Right renal pelvis (tissue), 4 donors: ENCODE measurements around the gene FRMD5. TPM values are rescaled to one million over a fixed set of nuclear protein-coding genes. Genes with fewer than 3 reads are reported as not detected.

Experiments
- DNase-seq, 4 donors: peaks; one replicate each; pipeline ENCODE4 v3.0.0-alpha.2; 2013; ENCODE audit warnings: low read depth in 4 of 4, low spot score in 3 of 4, missing footprints in 1 of 4
- polyA plus RNA-seq, 4 donors: library from polyadenylated mRNA; unstranded; fragments of 120-200 nt; gene quantifications; one replicate each; pipeline ENCODE4 v1.2.1, GENCODE V29; 2013; ENCODE audit not compliant: insufficient read length in 4 of 4

The FRMD5 gene
- polyA plus RNA-seq, 4 donors: 0.91 to 1.1 (median 0.99) TPM

DNA sequence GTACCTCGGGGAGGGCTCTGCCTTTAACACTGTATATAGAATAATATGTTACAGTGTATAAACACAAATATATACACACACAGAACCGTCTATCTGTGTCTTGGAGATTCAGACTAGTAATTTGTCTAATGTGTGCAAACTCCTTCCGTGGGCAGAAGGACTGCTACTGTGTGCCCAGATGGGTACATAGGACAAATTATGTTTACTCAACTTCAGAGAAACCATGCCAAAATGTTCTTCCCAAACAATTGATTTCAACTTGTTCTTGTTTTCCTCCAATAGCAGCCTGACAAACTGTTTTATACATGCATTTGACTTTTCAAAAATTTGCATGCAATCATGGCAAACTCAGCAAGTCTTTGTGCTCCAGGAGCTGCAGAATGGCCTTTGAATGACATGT, 97.5 kb downstream of the FRMD5 start:
- no peak for DNase-seq

DNA sequence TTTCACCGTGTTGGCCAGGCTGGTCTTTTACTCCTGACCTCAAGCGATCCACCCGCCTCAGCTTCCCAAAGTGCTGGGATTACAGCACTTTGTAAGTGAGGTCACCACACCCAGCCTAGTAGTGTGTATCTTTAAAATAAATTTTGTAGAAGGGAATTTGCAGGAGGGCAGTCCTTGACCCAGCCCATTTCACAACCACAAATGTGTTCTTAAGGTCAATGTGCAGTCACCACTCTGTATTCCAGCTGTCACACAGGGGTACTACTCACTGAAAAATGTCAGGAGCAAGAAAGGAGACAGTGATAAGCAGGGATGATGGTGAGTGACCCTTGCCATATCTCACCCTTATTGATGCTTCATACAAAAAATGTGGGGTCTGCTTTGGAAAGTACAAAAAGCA, 98.5 kb downstream of the FRMD5 start:
- DNase-seq: no peak

DNA sequence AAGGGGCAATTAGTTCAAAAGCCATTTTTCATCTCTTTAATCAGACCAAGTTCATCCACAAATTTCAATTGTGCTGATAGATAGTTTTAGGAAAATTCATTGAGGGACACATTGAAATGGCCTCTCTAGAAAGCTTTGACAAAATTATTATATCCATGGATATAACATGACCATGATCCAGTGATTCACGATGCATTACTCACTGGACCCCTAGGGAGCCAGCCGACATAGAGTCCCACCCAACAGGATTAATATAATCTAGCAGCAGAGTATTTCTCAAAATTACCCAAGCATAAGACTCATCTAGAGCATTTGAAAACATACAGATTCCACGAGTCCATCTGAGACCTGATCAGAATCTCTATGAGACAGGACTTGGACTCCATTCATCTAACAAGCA, 100.3 kb downstream of the FRMD5 start:
- no peak for DNase-seq

DNA sequence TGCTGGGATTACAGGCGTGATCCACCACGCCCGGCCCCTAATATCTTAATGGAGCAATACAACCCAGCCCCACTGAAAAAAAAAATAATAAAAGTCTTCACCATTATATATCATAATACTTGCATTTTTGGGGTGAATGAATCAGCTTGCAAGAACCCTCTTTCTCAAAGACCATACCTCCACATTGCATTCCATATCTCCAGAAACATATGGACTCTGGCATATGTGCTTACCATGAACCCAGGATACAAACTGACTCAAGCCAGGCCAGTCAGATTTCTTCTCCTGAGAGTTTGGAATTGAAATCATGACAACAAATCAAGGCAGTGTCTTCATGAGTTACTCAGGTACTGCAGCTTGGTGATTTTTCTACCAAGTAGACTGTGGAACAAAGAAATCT, 101.2 kb downstream of the FRMD5 start:
- DNase-seq: no peak

DNA sequence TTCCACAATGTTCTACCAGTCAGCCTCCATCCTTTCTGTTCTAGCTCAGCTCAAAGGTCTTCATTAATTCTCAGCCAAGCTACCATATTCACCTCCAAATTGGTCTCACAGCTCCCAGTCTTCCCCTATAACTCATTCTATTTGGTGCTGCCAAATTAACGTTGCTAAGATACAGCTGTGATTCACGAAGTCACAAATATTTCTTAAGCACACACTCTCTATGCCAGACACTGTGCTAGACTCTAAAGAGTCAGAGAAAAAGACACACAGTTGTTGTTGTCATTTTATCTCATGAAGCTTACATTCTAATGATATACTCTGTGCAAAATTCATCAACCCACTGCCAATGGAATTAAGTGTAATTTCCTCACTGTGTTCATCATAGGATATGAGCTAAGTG, 102.8 kb downstream of the FRMD5 start:
- no peak for DNase-seq

DNA sequence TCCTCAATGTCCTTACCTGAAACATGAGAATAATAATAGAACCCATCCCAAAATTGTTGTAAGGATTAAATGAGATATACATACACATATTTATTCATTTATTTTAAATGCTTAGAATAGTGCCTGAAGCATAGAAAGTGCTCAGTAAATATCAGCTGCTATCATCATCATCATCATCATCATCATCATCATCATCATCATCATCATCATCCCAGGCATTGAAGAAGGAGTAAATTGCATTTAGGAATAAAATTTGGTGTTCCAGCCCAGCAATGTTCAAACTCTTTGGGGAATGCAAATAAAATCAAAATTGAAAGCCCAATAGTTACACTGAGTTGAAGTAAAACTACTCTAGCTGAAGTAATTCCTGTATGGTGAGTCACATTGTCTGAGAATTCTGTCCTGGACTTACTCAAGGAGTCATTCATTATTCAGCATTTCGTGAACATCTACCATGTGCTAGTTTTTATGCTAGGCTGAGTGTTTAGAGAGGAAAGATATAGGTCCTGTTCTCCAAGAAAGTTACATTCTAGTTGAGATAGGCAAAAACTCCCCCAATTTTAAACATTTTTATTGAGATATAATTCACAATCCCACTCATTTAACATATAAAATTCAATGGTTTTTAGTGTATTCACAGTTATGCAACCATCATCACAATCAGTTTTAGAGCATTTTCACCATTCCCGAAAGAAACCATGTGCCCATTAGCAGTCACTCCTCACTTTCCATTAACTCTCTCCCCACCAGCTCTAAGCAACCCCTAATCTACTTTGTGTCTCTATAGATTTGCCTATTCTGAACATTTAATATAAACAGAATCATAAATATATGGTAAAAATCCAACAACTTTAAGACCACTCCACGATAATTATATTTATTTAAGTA, 107.2 kb downstream of the FRMD5 start:
- no peak for DNase-seq

DNA sequence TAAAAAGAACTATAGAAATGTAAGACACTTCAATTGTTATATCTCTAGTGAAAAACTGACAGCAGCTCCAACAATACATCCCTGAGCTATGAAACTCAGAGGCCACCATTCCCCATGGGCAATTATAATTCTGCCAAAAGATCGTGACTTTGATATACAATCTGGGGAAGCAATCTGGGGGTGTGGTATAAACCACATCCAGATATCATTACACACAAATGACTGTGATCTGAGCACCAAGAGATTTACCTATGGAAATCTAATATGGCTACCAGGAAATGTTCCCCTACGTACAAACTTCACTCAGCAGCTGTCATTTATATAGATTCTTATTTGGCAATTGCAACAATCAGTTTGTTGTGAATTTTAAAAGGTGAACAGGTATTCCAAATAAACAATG, 110.3 kb downstream of the FRMD5 start:
- DNase-seq: no peak

DNA sequence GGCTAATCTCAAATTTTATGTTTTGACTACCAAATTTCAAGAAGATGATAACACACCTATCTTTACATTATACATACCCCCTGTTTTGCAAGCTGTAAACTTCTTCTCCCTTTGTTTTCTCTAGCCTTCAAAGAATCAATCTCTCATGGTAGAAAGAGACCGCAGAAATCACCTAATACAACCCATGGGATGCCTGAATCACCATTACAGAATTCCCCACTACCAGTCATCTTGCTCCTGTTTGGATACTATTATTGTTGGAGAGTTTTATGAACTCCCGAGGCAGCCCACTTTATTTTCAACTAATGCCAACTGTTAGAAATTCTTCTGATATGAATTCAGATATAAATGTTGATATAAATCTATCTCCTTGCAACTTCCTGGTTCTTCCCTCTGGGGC, 110.9 kb downstream of the FRMD5 start:
- DNase-seq: no peak

DNA sequence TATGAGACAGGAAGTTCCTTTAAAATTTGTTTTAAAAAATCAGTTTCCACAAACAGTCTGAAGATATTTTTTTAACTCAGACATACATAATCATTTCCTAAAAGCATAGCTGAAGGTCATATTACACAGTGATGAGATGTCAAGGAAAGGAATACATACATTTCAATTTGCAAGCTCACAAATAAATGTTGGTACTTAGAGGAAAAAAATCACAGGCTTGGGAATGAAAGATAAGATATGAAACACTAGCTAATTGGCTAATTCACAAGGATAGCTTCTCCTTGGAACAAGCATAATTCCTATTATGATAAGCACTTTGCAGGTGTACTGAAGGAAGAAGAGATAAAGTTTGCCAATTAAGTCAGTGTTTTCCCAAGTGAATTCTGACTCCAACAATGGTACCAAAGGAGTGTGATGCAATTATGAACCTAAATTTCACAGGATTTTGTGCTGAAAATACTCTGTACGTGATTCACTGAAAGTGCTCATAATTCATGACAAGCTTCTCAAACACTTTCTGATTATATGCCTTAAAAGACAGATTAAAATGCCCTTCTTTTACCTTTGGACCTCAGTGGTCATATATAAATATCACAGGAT, 112.4 kb downstream of the FRMD5 start:
- no peak for DNase-seq

DNA sequence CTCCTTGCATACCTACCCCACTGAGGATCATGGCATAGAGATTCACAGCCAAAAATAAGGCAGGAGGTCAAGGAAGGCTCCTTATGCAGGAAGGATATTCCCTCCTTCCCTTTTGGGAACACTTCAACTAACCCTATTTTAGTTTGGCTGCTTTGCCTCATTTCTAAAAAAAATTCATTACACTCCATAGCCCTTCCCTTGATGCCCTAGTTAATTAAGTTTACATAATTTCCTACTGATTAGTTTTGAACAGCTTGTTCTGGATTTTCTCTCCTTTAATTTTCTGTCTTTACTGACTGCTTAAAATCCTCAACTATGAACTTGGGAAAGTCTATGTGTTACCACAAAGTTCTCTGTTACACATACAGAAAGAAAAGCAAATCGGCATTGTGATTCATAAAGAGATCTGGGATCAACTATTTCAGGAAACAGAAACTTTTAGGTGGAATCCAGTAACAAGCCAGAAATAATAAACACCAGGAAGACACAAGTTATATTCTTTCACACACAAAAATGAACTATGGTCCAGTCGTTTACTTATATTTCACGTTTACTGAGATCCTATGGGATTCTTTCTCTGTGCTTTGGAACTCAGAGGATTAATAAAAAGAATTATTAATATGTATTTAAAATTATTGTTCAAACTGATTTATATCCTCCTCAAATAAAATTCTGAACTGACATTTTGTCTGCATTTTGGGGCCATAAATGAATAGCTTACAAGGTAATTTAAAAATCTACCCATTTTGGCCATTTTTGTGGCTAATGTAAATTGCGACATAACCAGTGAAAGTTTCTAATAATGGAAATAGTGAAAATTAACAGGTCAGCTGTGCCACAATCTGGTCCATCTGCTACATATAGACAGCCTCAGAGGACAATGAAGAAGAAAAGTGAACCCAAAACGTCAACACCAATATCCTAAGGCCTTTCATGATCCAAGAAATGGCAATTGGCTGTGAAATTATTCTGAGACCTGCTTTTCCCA, 113.8 kb downstream of the FRMD5 start:
- no peak for DNase-seq

DNA sequence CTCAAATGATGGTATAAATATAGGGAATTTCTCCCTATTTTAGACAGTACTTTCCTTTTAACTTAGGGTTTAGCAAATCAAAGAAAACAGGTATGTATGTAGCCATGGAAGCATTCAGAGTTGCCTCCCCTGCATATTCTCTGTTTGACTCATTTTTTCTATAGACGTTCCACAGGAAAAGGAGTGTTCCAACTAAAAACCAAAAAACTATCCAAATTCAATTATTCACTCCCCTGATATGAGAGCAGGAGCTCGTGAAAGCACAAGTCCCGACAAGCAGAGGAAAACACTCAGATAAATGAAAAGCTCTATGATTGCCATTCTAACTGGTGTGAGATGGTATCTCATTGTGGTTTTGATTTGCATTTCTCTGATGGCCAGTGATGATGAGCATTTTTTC, 119.5 kb downstream of the FRMD5 start:
- no peak for DNase-seq

DNA sequence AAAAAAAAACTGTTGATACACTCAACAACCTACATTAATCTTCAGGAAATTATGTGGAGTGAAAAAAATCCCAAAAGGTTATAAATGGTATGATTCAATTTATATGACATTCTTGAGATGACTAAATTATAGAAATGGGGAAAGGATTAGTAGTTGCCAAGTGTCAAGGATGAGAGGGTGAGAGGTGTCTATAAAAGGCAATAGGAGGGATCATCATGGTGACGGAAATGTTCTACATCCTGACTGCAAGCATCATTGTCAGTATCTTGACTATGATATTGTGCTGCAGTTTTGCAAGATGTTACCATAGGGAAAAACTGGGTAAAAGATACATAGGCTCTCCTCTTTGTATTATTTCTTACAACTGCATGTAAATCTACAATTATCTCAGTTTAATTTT, 125.6 kb downstream of the FRMD5 start:
- no peak for DNase-seq

DNA sequence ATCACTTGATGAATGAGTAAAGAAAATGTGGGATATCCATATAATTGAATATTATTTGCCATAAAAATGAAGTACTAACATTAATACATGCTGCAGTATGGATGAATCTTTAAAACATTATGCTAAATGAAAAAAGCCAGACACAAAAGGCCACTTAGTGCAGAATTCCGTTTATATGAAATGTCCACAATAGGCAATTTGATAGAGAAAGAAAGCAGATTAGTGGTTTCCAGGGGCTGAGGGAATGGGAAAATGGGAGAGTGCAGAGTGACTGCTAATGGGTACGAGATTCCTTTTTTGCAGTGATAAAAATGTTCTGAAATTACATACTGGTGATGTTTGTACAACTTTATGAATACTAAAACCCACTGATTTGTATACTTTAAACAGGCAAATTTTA, 126.7 kb downstream of the FRMD5 start:
- no peak for DNase-seq

DNA sequence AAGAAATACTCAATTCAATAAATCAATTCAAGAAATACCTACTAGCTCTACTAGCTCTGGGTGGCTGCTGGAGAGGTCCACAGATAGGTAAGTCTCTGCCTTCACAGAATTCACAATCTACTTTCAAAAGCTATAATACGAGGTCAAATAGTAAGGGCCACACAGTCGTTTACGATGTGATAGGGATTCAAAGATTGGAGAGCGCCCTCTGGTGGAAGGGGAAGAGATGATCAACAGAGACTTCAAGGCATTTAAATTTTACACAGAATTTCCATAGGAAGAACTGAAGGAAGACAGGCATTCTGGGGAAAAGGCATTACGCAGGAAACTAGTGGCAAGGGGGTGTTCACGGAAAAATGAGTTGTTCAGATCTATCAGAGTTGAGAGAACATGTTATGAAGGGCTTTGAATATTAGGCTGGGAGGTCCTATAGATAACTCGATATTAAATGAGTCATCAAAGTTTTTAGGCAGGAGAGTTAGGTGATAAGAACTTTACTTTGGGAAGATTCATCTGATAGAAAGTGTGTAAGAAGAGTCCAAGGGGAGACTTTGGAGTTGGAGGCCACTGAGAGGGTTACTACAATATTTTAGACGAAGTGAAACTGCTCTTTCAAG, 128.8 kb downstream of the FRMD5 start:
- peak; percentile 3 to 27 (median 16) for DNase-seq

DNA sequence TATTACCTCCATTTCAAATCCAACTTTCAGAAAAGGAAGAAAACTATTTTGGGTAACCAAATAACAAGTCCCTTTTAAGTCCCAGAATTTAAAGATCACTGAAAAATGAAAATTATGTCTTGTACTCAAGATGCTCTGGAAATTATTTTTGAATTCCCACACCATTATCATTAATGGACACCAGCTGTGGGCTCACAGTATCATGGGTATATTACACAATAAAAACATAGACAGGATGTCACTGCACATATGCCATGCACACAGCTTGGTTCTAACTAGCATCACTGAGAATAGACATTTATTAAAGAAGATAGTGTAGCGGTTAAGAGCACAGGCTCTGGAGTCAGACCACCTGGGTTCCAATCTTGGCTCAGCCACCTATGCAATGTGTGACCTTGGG, 130.4 kb downstream of the FRMD5 start:
- no peak for DNase-seq

DNA sequence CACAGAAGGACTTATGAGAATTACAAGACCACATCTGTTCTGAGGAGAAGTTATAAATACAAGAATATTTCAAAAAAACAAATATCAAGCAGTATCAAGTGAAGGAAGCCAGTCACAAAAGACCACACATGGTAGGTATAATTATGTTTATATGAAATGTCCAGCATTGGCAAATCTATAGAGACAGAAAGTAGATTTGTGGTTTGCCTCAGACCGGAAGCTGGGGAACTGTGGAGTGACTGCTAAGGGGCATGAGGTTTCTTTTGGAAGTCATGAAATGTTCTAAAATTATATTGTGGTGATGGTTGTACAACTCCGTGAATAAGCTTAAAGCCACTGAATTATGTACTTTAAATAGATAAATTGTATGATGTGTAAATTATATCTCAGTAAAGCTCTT, 136.9 kb downstream of the FRMD5 start:
- DNase-seq: no peak

DNA sequence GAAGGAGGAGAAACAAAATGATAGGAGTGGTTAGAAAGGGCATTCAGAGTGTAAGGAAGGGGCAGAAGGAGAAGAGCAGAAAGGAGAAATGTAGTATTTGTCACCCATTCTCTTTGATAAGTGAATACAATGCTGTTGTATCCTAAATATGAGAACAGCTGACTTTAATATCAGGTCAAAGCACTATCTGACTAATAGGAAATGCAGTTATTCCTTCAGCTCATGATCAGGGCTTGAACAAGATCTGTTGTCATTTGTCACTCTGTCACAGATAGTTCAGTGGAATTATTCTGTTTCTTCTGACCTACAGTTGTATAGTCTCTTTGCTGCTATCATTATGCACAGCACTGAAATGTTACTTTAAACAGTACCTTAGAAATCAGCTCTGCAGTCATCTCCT, 149.4 kb downstream of the FRMD5 start:
- no peak for DNase-seq

DNA sequence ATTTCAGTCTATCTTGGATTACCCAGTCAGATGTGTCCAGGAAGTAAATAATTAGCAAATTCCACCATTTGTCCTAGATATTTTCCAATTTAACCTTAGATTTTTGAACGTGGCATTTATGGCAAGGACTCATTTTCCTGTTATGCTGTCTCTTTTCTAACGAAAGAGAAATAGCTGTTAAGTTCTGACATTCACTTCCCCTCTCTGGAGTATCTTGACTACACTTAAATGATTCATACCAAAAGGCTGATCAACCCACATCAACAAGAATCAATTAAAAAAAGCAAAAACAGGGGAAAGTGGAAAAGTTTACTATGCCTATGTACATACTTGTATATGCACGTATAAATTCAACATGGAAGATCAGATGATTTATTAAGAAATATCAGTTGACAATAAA, 149.9 kb downstream of the FRMD5 start:
- DNase-seq: no peak

DNA sequence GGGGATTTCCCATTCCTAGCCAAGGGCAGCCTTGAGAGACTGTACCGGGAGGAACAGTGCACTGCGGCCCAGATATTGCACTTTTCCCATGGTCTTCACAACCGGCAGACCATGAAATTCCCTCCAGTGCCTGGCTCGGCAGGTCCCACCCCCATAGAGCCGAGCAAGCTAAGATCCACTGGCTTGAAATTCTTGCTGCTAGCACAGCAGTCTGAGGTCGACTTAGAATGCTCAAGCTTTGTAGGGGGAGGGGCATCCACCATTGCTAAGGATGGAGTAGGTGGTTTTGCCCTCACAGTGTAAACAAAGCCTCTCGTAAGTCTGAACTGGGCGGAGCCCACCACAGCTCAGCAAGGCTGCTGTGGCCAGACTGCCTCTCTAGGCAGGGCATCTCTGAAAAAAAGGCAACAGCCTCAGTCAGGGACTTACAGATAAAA, 156.3 kb downstream of the FRMD5 start:
- DNase-seq: no peak

DNA sequence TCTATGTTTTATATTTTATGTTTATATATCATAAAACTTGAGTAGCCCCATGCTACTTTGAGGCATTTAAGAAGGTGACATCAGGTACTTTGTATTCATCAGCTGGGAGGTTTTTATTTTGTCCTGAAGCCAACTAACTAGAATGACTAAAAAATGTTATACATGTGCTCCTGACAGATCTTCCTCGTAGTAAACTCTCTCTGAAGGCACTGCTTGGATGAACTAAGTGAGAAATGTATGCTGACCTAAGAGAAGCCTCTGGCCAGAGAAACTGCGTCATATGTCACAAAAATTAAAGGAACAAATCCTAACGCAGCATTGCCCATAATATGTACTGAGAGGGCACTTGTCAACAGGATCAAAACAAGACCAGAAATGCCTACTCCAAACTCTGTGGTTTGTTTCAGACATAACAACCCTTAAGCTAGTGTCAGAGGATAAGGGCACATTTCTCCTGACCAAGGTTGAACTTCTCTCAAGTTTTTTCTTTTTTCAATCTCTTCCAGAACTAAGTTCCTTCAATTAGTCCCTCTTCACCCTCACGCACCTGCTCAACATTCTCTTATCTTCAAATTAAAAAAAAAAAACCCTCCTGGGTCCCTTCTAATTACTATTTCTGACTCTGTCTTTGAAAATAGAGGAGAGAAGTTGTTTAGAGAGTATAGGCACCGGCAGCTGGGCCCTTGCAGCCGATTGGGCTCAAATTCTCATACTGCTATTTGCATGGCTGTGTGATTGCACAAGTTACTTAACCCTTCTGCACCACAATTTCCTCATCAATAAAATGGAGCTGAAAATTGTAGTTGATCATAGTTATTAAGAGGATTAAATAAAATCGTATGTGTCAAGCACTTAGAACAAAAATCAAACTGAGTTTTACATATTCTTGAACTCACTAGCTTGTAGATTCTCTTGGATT, 159.0 kb downstream of the FRMD5 start:
- no peak for DNase-seq
